NCI-H446 treated with DMSO at 0.1 percent for 48 hours (cell line): ENCODE results near the gene LRP8.

Experiments
- DNase-seq: peaks from one replicate; lab custom pipeline; 2025; lab: John Stamatoyannopoulos, UW

LRP8 gene

GRCh38 chr1:53339736-53340635 is 12.1 kb upstream of the LRP8 start:
- DNase-seq = no peak

GRCh38 chr1:53338423-53338822 is 10.6 kb upstream of the LRP8 start:
- no peak for DNase-seq

GRCh38 chr1:53337499-53337898 is 9.6 kb upstream of the LRP8 start:
- no peak for DNase-seq

- DNase-seq = no peak
Observed at GRCh38 chr1:53336146-53336545, 8.3 kb upstream of the LRP8 start.

- DNase-seq = no peak
Observed at GRCh38 chr1:53335661-53336060, 7.8 kb upstream of the LRP8 start.

GRCh38 chr1:53334781-53335180 is 6.9 kb upstream of the LRP8 start:
- DNase-seq = no peak

GRCh38 chr1:53334312-53334711 is 6.4 kb upstream of the LRP8 start:
- DNase-seq = no peak

GRCh38 chr1:53332833-53333232 is 5.0 kb upstream of the LRP8 start:
- DNase-seq = no peak

GRCh38 chr1:53332186-53332564 is 4.3 kb upstream of the LRP8 start:
- no peak for DNase-seq

- no peak for DNase-seq
Observed at GRCh38 chr1:53331446-53332185, 3.7 kb upstream of the LRP8 start.

- no peak for DNase-seq
Observed at GRCh38 chr1:53330819-53331218, 2.9 kb upstream of the LRP8 start.

GRCh38 chr1:53328541-53329499 is 950 bp upstream of the LRP8 start:
- DNase-seq = no peak

GRCh38 chr1:53327182-53327913 is 522 bp downstream of the LRP8 start:
- no peak for DNase-seq

GRCh38 chr1:53326598-53327181 is 1.2 kb downstream of the LRP8 start:
- no peak for DNase-seq

GRCh38 chr1:53326088-53326597 is 1.7 kb downstream of the LRP8 start:
- DNase-seq = peak; percentile 96

- DNase-seq = no peak
Observed at GRCh38 chr1:53325326-53326087, 2.4 kb downstream of the LRP8 start.

GRCh38 chr1:53324728-53325297 is 3.1 kb downstream of the LRP8 start:
- no peak for DNase-seq

- DNase-seq = peak; percentile 82
Observed at GRCh38 chr1:53324321-53324720, 3.5 kb downstream of the LRP8 start.

GRCh38 chr1:53323316-53323715 is 4.6 kb downstream of the LRP8 start:
- no peak for DNase-seq
